Esophagus muscularis mucosa (tissue), 4 donors: Measurements from ENCODE around the gene USP31. TPM values are rescaled to one million over a fixed set of nuclear protein-coding genes. Genes with fewer than 3 reads are reported as not detected.

Source experiments
- DNase-seq: peaks from one replicate; pipeline ENCODE4 v3.0.0-alpha.2; 2017; ENCODE audit errors: extremely low spot score
- H3K27ac ChIP-seq, 4 donors: fragments of 200-600 bp; sonication (generic); replicated peaks in 1 of 4; 1 replicate in 3 of 4; 2 replicates in 1 of 4; pipeline ENCODE4 v1.5.1; 2016 to 2019; ENCODE audit warnings: mild to moderate bottlenecking in 1 of 4
- H3K27me3 ChIP-seq, 4 donors: fragments of 200-600 bp; sonication (generic); one replicate each; pipeline versions ENCODE4 v1.5.1 to v1.6.0; 2016 to 2019
- H3K36me3 ChIP-seq, 4 donors: fragments of 200-600 bp; sonication (generic); one replicate each; pipeline ENCODE4 v1.5.1; 2016 to 2019
- H3K4me1 ChIP-seq, 4 donors: fragments of 200-600 bp; sonication (generic); one replicate each; pipeline ENCODE4 v1.5.1; 2016 to 2019
- H3K4me3 ChIP-seq, 4 donors: fragments of 200-600 bp; sonication (generic); 1 replicate in 2 of 4; 2 replicates in 2 of 4; pipeline ENCODE4 v1.5.1; 2016 to 2019; ENCODE audit warnings: mild to moderate bottlenecking in 4 of 4, moderate library complexity in 1 of 4
- H3K9me3 ChIP-seq, 4 donors: fragments of 200-600 bp; sonication (generic); 1 replicate in 3 of 4; 2 replicates in 1 of 4; pipeline ENCODE4 v1.5.1; 2016 to 2019
- EP300 ChIP-seq: sonication (generic); formaldehyde crosslinking; IDR thresholded peaks from one replicate; pipeline ENCODE4 v1.6.1; 2017; ENCODE audit warnings: antibody characterized with exemption
- POLR2A ChIP-seq: fragments of 450-650 bp; IDR thresholded peaks from one replicate; pipeline ENCODE4 v1.6.1; 2017; ENCODE audit warnings: antibody characterized with exemption, moderate library complexity, mild to moderate bottlenecking, low read depth
- POLR2AphosphoS5 ChIP-seq, 2 donors: sonication (generic); formaldehyde crosslinking; IDR thresholded peaks; one replicate each; pipeline ENCODE4 v1.6.1; 2017; ENCODE audit warnings: antibody characterized with exemption in 2 of 2
- WGBS: methylation state at CpG from one replicate; pipeline ENCODE4 v1.1.5; 2018; 5-methylcytosine and 5-hydroxymethylcytosine counted together
- intact Hi-C: fragments of 100-400 bp; cut with DNase I; formaldehyde crosslinking; loops from one replicate; pipeline ENCODE4 v1.15.1; 2023
- total RNA-seq, 4 donors: library from RNA; depleted of rRNA; stranded (reverse); fragments of >200 nt; gene quantifications; one replicate each; pipeline versions ENCODE4 v1.1.0 to v1.2.1, GENCODE V29; 2016
- TF ChIP-seq, protein P1 (sequence below), 3 experiments: fragments of 200-600 bp in 2 of 3; fragments of 450-650 bp in 1 of 3; sonication (generic) in 2 of 3; IDR thresholded peaks; one replicate each; pipeline ENCODE4 v1.5.1; 2017 to 2019; ENCODE audit warnings: antibody characterized with exemption in 3 of 3, mild to moderate bottlenecking in 2 of 3, moderate library complexity in 1 of 3

USP31 gene
- total RNA-seq, 4 donors from 2014 or later, result 18.9 to 29.1 (median 23.3) TPM

DNA sequence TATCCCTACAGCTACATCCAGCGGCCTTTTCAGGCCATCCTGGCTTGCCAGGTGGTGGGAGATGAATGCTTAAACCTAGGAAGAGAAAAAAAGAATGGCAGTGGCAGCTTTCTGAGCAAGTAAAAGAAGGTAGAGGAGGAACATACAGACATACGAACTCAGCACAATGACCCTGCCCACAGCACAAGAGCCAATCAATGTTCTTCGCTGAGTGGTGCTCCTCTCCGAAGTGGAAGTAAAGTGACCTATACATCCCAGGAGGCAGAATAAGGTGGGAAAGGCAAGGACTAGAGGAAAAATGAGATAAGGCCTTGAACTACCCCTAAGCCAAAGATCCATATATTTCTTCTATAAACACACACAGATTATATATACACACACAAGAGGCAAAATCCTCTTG, 28.7 kb downstream of the USP31 start:
- H3K36me3 ChIP-seq, result no peaks in the 10 kb centered on the region
- H3K4me3 ChIP-seq, result no peak overlapping the region
- H3K27ac ChIP-seq, result peak overlapping the region; percentile 73 to 88 (median 79)
- intact Hi-C loops, result no loop called here
- no peaks in the 10 kb centered on the region for H3K27me3 ChIP-seq
- WGBS, result 67% methylated on average over 4 of the region's 4 CpGs
- no peak for DNase-seq
- H3K9me3 ChIP-seq, result no peaks in the 10 kb centered on the region
- no peak for TF ChIP-seq POLR2AphosphoS5 (IDR thresholded peaks at IDR 0.05)
- no peak for TF ChIP-seq POLR2A
- no peak for TF ChIP-seq EP300
- TF ChIP-seq, protein P1, sequence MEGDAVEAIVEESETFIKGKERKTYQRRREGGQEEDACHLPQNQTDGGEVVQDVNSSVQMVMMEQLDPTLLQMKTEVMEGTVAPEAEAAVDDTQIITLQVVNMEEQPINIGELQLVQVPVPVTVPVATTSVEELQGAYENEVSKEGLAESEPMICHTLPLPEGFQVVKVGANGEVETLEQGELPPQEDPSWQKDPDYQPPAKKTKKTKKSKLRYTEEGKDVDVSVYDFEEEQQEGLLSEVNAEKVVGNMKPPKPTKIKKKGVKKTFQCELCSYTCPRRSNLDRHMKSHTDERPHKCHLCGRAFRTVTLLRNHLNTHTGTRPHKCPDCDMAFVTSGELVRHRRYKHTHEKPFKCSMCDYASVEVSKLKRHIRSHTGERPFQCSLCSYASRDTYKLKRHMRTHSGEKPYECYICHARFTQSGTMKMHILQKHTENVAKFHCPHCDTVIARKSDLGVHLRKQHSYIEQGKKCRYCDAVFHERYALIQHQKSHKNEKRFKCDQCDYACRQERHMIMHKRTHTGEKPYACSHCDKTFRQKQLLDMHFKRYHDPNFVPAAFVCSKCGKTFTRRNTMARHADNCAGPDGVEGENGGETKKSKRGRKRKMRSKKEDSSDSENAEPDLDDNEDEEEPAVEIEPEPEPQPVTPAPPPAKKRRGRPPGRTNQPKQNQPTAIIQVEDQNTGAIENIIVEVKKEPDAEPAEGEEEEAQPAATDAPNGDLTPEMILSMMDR (IDR thresholded peaks at IDR 0.05), result no peak
- H3K4me1 ChIP-seq, result peaks cover 56 to 100% (median 91%) of the 10 kb centered on the region in 4 donors

DNA sequence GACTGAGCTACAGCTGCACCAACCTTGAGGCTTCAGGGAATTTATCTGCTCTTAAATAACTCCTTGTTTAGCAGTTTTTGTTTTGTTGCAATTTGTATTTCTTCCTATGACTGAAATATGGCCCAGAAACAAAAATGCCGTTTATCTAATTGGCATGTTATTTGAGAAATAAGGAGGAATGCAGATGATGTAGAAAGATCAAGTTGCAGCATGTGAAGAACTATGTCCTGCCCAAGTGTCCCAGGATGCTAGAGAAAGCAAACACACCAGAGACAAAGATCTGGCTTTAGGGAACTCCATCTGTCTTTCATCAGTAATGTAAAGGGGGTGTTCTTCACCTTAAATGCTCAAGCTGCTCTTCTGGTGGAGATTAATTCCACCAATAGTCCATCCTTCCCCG, 29.7 kb downstream of the USP31 start:
- H3K4me3 ChIP-seq, result no peak overlapping the region
- peaks cover 46 to 100% (median 87%) of the 10 kb centered on the region in 4 donors for H3K4me1 ChIP-seq
- H3K9me3 ChIP-seq, result no peaks in the 10 kb centered on the region
- intact Hi-C loops, result no loop called here
- DNase-seq, result no peak
- H3K27me3 ChIP-seq, result no peaks in the 10 kb centered on the region
- H3K27ac ChIP-seq, result peak overlapping the region; percentile 73 to 88 (median 79)
- WGBS, result 34% methylated on average over 2 of the region's 2 CpGs
- TF ChIP-seq POLR2A, result no peak
- TF ChIP-seq POLR2AphosphoS5 (IDR thresholded peaks at IDR 0.05), result peak in 1 of 2 donors; percentile 32
- TF ChIP-seq EP300, result no peak
- H3K36me3 ChIP-seq, result no peaks in the 10 kb centered on the region

DNA sequence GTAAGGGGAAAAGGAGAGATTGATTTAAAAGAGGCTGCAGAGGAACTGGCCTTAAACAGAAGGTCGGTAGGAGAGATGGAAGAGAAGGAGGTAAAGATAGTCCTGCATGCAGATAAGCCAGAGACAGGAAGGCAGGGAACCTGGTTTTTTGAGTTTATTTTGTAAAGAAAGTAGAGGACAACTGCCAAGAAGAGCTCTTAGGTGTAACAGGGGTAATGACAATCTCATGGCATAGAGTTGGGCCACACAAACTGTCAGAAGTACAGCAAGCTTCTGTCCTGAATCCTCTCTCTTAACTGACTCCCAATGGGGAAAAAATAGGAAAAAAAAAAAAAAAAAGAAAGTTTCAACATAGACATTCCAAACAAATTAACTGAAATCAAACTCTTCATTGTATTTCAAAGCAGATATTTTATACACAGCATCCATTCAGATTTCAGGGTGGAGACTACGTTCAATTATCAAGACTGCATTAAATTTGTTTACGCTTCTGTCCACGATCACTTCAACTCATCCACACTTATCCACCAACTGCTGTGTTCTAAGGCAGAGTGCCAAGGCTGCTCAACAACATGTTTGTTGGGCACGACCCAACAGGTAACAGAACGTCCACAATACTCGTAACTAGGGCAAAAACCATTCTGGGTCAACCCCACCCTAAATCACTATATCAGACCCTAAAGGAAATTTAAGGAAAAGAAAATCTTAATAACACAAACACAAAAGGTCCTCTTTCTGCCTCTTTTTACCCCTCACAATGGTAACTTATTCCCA, 34.9 kb downstream of the USP31 start:
- Histone ChIP-seq H3K27ac (peak overlapping the region in 3 of 4 donors; percentile 11 to 20 (median 12)), H3K4me3 (no peak overlapping the region), H3K4me1 (peaks cover 24 to 78% (median 56%) of the 10 kb centered on the region in 4 donors), H3K27me3 (no peaks in the 10 kb centered on the region), H3K9me3 (no peaks in the 10 kb centered on the region), H3K36me3 (no peaks in the 10 kb centered on the region)
- DNase-seq, result no peak
- 65% methylated on average over 7 of the region's 7 CpGs for WGBS
- intact Hi-C loops, result no loop called here
- TF ChIP-seq, protein P1 (IDR thresholded peaks at IDR 0.05), result no peak
- TF ChIP-seq POLR2AphosphoS5 (IDR thresholded peaks at IDR 0.05) (no peak), POLR2A (no peak), EP300 (no peak)

DNA sequence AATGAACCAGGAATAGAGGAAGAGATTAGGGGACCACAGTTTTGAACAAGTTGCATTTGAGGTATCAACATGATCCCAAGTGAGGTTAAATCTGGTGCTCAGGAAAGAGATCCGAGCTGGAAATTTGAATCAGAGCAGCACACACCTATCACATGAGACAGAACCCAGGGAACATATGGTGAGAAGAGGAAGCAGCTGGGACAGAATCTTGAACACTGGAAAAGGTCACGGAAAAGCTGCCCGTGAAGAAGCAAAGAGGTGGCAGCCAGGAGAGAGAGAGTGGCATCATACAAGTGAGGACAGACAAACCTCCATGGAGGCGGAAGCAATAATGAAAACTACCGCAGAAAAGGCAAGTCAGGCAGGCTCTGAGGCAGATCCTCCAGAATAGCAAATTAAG, 36.1 kb downstream of the USP31 start:
- WGBS, result 81% methylated on average over 5 of the region's 5 CpGs

DNA sequence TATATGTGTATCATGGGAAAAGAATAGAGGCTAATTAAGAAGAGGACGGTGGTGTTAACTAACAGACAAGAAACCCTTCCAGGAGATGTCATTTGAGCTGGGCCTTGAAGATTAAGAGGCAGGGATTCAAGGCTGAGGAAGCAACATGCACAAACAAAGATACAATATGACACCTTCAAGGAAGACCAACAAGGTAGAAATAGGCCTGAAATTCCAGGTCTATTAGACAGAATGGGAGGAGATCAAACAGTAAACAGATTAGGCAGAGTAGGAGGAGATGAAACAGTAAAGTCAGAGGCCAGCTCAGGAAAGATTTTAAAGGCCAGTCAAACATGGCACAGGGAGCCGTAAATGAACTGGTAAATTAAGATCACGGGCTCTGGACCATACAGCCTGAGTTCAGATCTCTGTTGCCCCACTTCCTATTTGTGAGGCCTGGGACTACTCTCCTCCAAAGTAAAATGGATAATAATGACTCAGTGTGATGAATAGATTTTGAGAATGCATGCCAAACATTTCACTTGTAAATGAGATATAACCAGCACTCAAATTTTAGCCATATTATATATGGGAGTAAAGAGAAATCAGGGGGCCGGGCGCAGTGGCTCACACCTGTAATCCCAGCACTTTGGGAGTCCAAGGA, 38.9 kb downstream of the USP31 start:
- H3K27ac ChIP-seq, result no peak overlapping the region
- H3K36me3 ChIP-seq, result peaks cover 0 to 25% (median 8%) of the 10 kb centered on the region in 4 donors
- H3K27me3 ChIP-seq, result no peaks in the 10 kb centered on the region
- no peaks in the 10 kb centered on the region for H3K9me3 ChIP-seq
- H3K4me3 ChIP-seq, result no peak overlapping the region
- H3K4me1 ChIP-seq, result peaks cover 5 to 72% (median 40%) of the 10 kb centered on the region in 4 donors
- 90% methylated on average over 5 of the region's 5 CpGs for WGBS
- TF ChIP-seq POLR2AphosphoS5 (IDR thresholded peaks at IDR 0.05) (no peak), POLR2A (no peak), EP300 (no peak)
- TF ChIP-seq, protein P1 (IDR thresholded peaks at IDR 0.05), result no peak
- no peak for DNase-seq
- intact Hi-C loops, result no loop called here

More for the DNA sequence above, 36.1 kb downstream of the USP31 start:
- H3K4me1 ChIP-seq, result peaks cover 14 to 75% (median 47%) of the 10 kb centered on the region in 4 donors
- H3K36me3 ChIP-seq, result no peaks in the 10 kb centered on the region
- H3K27me3 ChIP-seq, result no peaks in the 10 kb centered on the region
- TF ChIP-seq EP300 (no peak), POLR2A (no peak), POLR2AphosphoS5 (IDR thresholded peaks at IDR 0.05) (no peak)
- TF ChIP-seq, protein P1 (IDR thresholded peaks at IDR 0.05), result no peak
- peak overlapping the region in 1 of 4 donors; percentile 12 for H3K27ac ChIP-seq
- intact Hi-C loops, result no loop called here
- H3K4me3 ChIP-seq, result no peak overlapping the region
- H3K9me3 ChIP-seq, result no peaks in the 10 kb centered on the region
- no peak for DNase-seq
